Uterus (tissue), 4 donors: ENCODE data around the gene IRF2BP2. TPM values are rescaled to one million over a fixed set of nuclear protein-coding genes. Genes with fewer than 3 reads are reported as not detected.

Experiments used
- DNase-seq, 2 donors: peaks; one replicate each; pipeline ENCODE4 v3.0.0-alpha.2; 2019 to 2020
- H3K27ac ChIP-seq, 2 donors: fragments of 200-600 bp; sonication (generic); 1 replicate in 1 of 2; 2 replicates in 1 of 2; pipeline ENCODE4 v1.5.1; 2016 to 2018
- H3K27me3 ChIP-seq, 2 donors: fragments of 200-600 bp; sonication (generic); one replicate each; pipeline ENCODE4 v1.5.1; 2018 to 2019; ENCODE audit warnings: control low read depth in 1 of 2
- H3K36me3 ChIP-seq, 2 donors: fragments of 200-600 bp; sonication (generic); one replicate each; pipeline ENCODE4 v1.5.1; 2019; ENCODE audit warnings: control low read depth in 1 of 2
- H3K4me1 ChIP-seq, 2 donors: fragments of 200-600 bp; sonication (generic); one replicate each; pipeline ENCODE4 v1.5.1; 2018 to 2019; ENCODE audit warnings: control low read depth in 1 of 2
- H3K4me3 ChIP-seq, 2 donors: fragments of 200-600 bp; sonication (generic); 1 replicate in 1 of 2; 2 replicates in 1 of 2; pipeline ENCODE4 v1.5.1; 2018 to 2019; ENCODE audit warnings: mild to moderate bottlenecking in 1 of 2
- H3K9me3 ChIP-seq, 2 donors: fragments of 200-600 bp; sonication (generic); one replicate each; pipeline ENCODE4 v1.5.1; 2019; ENCODE audit warnings: control low read depth in 1 of 2
- POLR2A ChIP-seq, 2 donors: fragments of 450-650 bp; IDR thresholded peaks; one replicate each; pipeline ENCODE4 v1.6.1; 2016; ENCODE audit warnings: antibody characterized with exemption in 2 of 2, mild to moderate bottlenecking in 1 of 2, moderate library complexity in 1 of 2
- intact Hi-C: fragments of 100-400 bp; cut with DNase I; formaldehyde crosslinking; loops from one replicate; pipeline ENCODE4 v1.15.1; 2023; ENCODE audit warnings: low total_unique reads
- total RNA-seq, 4 donors: library from RNA; depleted of rRNA in 3 of 4; stranded (reverse); fragments of >200 nt in 3 of 4; gene quantifications; one replicate each; pipeline versions ENCODE4 v1.1.0 to v1.2.4, GENCODE V29; 2014 to 2023
- TF ChIP-seq, protein P1 (sequence below), 4 experiments: fragments of 200-600 bp in 2 of 4; fragments of 450-650 bp in 2 of 4; sonication (generic) in 2 of 4; IDR thresholded peaks; one replicate each; pipeline ENCODE4 v1.5.1; 2016 to 2019; ENCODE audit warnings: antibody characterized with exemption in 4 of 4, mild to moderate bottlenecking in 2 of 4, moderate library complexity in 1 of 4
- donor health status: DM: yes; HTN: yes; CAD: no.

Gene IRF2BP2
- total RNA-seq, 4 donors from 2014 or later = 56.8 to 182 (median 124) TPM

DNA sequence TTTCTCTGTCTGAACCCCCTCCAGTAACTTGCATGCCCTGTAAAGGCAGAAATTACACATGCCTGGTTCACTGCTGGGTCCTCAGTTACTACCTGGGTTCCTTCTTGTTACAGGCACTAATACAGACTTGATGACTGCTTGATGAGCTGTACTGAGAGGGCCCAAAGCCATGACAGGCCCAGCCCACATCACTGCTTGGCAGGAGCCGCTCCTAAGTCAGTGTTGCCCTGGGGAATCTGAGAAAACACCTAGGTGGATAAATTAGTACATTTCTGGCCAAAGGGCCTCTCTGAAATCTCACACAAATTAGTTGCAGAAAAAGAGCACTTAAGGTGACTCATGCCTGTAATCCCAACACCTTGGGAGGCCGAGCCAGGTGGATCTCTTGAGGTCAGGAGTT lies 37.8 kb upstream of the IRF2BP2 start:
- H3K9me3 ChIP-seq = no peaks in the 10 kb centered on the region
- H3K36me3 ChIP-seq = no peaks in the 10 kb centered on the region
- TF ChIP-seq POLR2A (IDR thresholded peaks at IDR 0.05) = no peak
- TF ChIP-seq, protein P1, sequence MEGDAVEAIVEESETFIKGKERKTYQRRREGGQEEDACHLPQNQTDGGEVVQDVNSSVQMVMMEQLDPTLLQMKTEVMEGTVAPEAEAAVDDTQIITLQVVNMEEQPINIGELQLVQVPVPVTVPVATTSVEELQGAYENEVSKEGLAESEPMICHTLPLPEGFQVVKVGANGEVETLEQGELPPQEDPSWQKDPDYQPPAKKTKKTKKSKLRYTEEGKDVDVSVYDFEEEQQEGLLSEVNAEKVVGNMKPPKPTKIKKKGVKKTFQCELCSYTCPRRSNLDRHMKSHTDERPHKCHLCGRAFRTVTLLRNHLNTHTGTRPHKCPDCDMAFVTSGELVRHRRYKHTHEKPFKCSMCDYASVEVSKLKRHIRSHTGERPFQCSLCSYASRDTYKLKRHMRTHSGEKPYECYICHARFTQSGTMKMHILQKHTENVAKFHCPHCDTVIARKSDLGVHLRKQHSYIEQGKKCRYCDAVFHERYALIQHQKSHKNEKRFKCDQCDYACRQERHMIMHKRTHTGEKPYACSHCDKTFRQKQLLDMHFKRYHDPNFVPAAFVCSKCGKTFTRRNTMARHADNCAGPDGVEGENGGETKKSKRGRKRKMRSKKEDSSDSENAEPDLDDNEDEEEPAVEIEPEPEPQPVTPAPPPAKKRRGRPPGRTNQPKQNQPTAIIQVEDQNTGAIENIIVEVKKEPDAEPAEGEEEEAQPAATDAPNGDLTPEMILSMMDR (IDR thresholded peaks at IDR 0.05) = no peak
- H3K4me1 ChIP-seq = no peaks in the 10 kb centered on the region
- no peak overlapping the region for H3K27ac ChIP-seq
- DNase-seq = no peak
- intact Hi-C loops = no loop called here
- no peak overlapping the region for H3K4me3 ChIP-seq
- H3K27me3 ChIP-seq = no peaks in the 10 kb centered on the region

DNA sequence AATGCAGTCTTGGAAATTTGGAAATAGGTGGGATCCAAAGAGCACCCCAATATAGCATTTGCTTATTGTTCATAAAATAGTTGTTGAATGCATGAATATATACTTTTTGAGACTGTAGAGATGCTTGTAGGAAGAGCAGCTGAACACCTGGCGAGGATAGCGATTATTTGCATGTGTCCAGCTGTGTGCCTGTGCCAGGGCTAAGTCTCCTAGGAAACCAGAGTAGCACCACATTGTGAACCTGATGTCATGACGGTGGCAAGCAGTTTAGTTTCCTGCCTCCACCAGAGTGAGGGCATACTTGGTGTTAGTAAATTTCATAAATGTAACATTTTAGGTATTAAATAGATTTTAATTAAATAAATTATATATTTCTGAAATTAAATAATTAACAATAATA lies 37.3 kb upstream of the IRF2BP2 start:
- no peak overlapping the region for H3K4me3 ChIP-seq
- H3K9me3 ChIP-seq = no peaks in the 10 kb centered on the region
- intact Hi-C loops = no loop called here
- H3K36me3 ChIP-seq = no peaks in the 10 kb centered on the region
- no peak for DNase-seq
- no peaks in the 10 kb centered on the region for H3K27me3 ChIP-seq
- TF ChIP-seq, protein P1 (IDR thresholded peaks at IDR 0.05) = no peak
- TF ChIP-seq POLR2A (IDR thresholded peaks at IDR 0.05) = no peak
- H3K4me1 ChIP-seq = no peaks in the 10 kb centered on the region
- H3K27ac ChIP-seq = no peak overlapping the region

DNA sequence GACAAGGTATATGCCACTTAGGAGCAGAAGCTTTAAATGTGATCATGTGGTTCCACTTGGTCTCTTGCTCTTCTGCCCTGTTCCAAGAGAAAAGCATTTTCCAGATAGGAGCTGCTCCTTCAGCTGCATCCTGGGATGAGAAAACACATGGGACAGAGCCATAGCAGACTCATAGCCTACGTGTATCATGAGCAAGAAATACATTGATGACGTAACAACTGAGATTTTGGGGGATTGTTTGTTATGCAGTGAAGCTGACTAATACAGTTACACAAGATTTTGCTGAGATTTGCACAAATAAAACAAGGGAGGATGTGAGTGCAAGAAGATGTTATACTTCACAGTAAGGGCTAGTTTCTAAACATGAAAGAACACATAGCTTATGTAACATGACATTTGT lies 36.0 kb upstream of the IRF2BP2 start:
- no peak overlapping the region for H3K4me3 ChIP-seq
- no peaks in the 10 kb centered on the region for H3K27me3 ChIP-seq
- H3K36me3 ChIP-seq = no peaks in the 10 kb centered on the region
- no peak overlapping the region for H3K27ac ChIP-seq
- intact Hi-C loops = no loop called here
- TF ChIP-seq, protein P1 (IDR thresholded peaks at IDR 0.05) = no peak
- TF ChIP-seq POLR2A (IDR thresholded peaks at IDR 0.05) = no peak
- H3K4me1 ChIP-seq = no peaks in the 10 kb centered on the region
- DNase-seq = no peak
- H3K9me3 ChIP-seq = no peaks in the 10 kb centered on the region

DNA sequence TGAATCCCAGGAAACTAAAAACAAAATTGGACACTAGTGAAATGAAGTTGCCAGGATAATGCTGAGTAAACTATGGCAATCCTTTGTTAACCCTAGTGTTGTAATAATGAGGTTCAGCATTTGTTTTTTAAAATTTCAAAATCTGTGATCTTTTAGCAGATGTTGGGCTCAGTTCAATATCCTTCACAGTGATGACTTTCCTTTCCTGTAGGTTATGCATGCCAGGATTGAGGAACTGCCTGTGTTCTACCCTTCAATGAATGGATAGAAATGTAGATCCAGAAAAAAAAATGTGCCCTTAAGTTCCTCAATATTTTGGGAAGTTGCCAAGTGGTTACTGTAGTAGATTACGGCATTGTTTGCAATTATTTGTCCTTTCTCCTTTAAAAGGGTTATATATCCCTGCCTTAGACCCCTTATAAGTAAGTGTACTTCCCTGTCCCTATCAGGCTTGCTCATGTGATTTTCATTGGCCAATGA lies 35.5 kb upstream of the IRF2BP2 start:
- Histone ChIP-seq H3K9me3 (no peaks in the 10 kb centered on the region), H3K36me3 (no peaks in the 10 kb centered on the region), H3K27me3 (no peaks in the 10 kb centered on the region), H3K4me3 (no peak overlapping the region), H3K27ac (no peak overlapping the region), H3K4me1 (no peaks in the 10 kb centered on the region)
- intact Hi-C loops = no loop called here
- DNase-seq = no peak
- TF ChIP-seq POLR2A (IDR thresholded peaks at IDR 0.05) = no peak
- TF ChIP-seq, protein P1 (IDR thresholded peaks at IDR 0.05) = no peak

DNA sequence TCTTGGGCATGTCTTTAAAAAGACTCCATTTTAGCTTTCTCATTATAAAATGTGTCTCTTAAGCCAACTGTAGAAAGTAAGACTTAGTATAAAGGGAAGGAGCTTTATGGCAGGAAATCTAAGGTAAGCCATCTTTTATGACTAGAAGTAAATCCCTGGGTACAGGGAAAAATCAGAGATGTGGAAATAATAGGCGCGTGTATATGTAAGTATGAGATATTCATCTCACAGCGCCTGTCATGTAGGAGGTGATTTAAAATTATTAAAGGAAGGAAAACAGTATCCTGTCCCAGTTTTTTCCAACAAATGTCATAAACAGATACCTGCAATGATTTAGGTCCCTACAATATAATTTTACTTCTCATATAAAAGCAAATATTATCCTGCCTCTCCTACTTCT lies 35.0 kb upstream of the IRF2BP2 start:
- H3K4me3 ChIP-seq = no peak overlapping the region
- no peak overlapping the region for H3K27ac ChIP-seq
- no peak for DNase-seq
- H3K4me1 ChIP-seq = no peaks in the 10 kb centered on the region
- TF ChIP-seq, protein P1 (IDR thresholded peaks at IDR 0.05) = no peak
- TF ChIP-seq POLR2A (IDR thresholded peaks at IDR 0.05) = no peak
- no peaks in the 10 kb centered on the region for H3K9me3 ChIP-seq
- no peaks in the 10 kb centered on the region for H3K36me3 ChIP-seq
- H3K27me3 ChIP-seq = no peaks in the 10 kb centered on the region
- intact Hi-C loops = no loop called here
